KMS-11 (cell line): ENCODE results near the gene ALDH1L2.

ENCODE experiments used
- H2AFZ ChIP-seq: fragments of 200-600 bp; sonication (generic); 2 replicates; pipeline ENCODE4 v1.6.1; 2016; ENCODE audit warnings: antibody characterized with exemption, mixed run types, low read depth
- H3K27ac ChIP-seq: fragments of 200-600 bp; sonication (generic); 2 replicates; pipeline ENCODE4 v1.6.1; 2016; ENCODE audit warnings: mild to moderate bottlenecking, mixed run types
- H3K27me3 ChIP-seq: fragments of 200-600 bp; sonication (generic); 2 replicates; pipeline ENCODE4 v1.6.1; 2017; ENCODE audit warnings: mild to moderate bottlenecking, low read depth, mixed run types, moderate library complexity; ENCODE audit not compliant: insufficient read depth
- H3K36me3 ChIP-seq: fragments of 200-600 bp; sonication (generic); 2 replicates; pipeline ENCODE4 v1.6.1; 2017; ENCODE audit warnings: mild to moderate bottlenecking, mixed run types; ENCODE audit not compliant: insufficient read depth
- H3K4me1 ChIP-seq: fragments of 200-600 bp; sonication (generic); 2 replicates; pipeline ENCODE4 v1.6.1; 2016; ENCODE audit warnings: mild to moderate bottlenecking, low read depth, mixed run types; ENCODE audit not compliant: poor library complexity, severe bottlenecking
- H3K4me2 ChIP-seq: fragments of 200-600 bp; sonication (generic); 2 replicates; pipeline ENCODE4 v1.7.0; 2016; ENCODE audit warnings: mild to moderate bottlenecking, mixed run types
- H3K4me3 ChIP-seq: fragments of 200-600 bp; sonication (generic); IDR thresholded peaks from 2 replicates; pipeline ENCODE4 v1.6.1; 2017; ENCODE audit warnings: low read depth, low read length, mixed read lengths; ENCODE audit not compliant: insufficient read depth
- H3K79me2 ChIP-seq: fragments of 200-600 bp; sonication (generic); 2 replicates; pipeline ENCODE4 v1.6.1; 2016; ENCODE audit warnings: low read depth, mixed run types; ENCODE audit not compliant: insufficient read depth
- H3K9ac ChIP-seq: fragments of 200-600 bp; sonication (generic); 2 replicates; pipeline ENCODE4 v1.6.1; 2016; ENCODE audit warnings: mild to moderate bottlenecking, mixed run types
- H4K20me1 ChIP-seq: fragments of 200-600 bp; sonication (generic); 2 replicates; pipeline ENCODE4 v1.6.1; 2016; ENCODE audit warnings: mild to moderate bottlenecking, mixed run types; ENCODE audit not compliant: insufficient read depth
- TF ChIP-seq, protein P1 (sequence below): fragments of 200-600 bp; sonication (generic); conservative IDR thresholded peaks from 2 replicates; pipeline ENCODE4 v1.6.1; 2017; ENCODE audit warnings: low read depth, mild to moderate bottlenecking, antibody characterized with exemption, low read length, moderate library complexity, mixed read lengths

Gene ALDH1L2

DNA sequence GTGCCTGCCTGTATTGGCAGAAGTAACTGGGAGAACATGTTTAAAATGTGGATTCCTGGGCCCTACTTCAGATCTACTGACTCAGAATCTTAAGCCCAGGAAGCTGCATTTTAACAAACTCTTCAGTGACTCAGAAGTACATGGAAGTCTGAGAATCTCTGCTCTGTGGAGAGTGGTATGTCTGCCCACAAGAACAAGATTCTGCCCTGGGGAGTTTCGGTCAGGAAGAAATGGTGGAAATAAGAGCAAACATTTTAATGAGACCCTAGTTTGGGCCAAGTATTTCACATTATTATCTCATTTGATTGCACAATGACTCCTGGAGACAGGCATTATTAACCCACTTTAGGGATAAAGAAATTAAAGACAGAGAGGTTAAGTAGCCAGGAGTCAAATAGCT, 8.2 kb downstream of the ALDH1L2 start:
- Histone ChIP-seq H3K27me3 (no peaks in the 10 kb centered on the region), H3K79me2 (no peaks in the 10 kb centered on the region), H3K4me3 (no peak overlapping the region), H3K9ac (no peak overlapping the region), H3K4me2 (no peak overlapping the region), H3K4me1 (no peaks in the 10 kb centered on the region), H3K36me3 (no peaks in the 10 kb centered on the region), H4K20me1 (no peaks in the 10 kb centered on the region), H3K27ac (no peak overlapping the region), H2AFZ (no peak overlapping the region)
- TF ChIP-seq, protein P1, sequence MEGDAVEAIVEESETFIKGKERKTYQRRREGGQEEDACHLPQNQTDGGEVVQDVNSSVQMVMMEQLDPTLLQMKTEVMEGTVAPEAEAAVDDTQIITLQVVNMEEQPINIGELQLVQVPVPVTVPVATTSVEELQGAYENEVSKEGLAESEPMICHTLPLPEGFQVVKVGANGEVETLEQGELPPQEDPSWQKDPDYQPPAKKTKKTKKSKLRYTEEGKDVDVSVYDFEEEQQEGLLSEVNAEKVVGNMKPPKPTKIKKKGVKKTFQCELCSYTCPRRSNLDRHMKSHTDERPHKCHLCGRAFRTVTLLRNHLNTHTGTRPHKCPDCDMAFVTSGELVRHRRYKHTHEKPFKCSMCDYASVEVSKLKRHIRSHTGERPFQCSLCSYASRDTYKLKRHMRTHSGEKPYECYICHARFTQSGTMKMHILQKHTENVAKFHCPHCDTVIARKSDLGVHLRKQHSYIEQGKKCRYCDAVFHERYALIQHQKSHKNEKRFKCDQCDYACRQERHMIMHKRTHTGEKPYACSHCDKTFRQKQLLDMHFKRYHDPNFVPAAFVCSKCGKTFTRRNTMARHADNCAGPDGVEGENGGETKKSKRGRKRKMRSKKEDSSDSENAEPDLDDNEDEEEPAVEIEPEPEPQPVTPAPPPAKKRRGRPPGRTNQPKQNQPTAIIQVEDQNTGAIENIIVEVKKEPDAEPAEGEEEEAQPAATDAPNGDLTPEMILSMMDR, result no peak

GRCh38 chr12:105072888-105073488, 11.3 kb downstream of the ALDH1L2 start:
- no peak overlapping the region for H3K9ac ChIP-seq
- H3K27ac ChIP-seq, result no peak overlapping the region
- TF ChIP-seq, protein P1, result no peak
- no peaks in the 10 kb centered on the region for H3K4me1 ChIP-seq
- H2AFZ ChIP-seq, result no peak overlapping the region
- no peaks in the 10 kb centered on the region for H4K20me1 ChIP-seq
- no peak overlapping the region for H3K4me2 ChIP-seq
- H3K4me3 ChIP-seq, result no peak overlapping the region
- no peaks in the 10 kb centered on the region for H3K27me3 ChIP-seq
- no peaks in the 10 kb centered on the region for H3K79me2 ChIP-seq
- no peaks in the 10 kb centered on the region for H3K36me3 ChIP-seq

GRCh38 chr12:105071981-105072380, 12.3 kb downstream of the ALDH1L2 start:
- Histone ChIP-seq H3K4me1 (no peaks in the 10 kb centered on the region), H3K79me2 (no peaks in the 10 kb centered on the region), H3K4me3 (no peak overlapping the region), H3K36me3 (no peaks in the 10 kb centered on the region), H3K4me2 (no peak overlapping the region), H3K27me3 (no peaks in the 10 kb centered on the region), H2AFZ (no peak overlapping the region), H3K9ac (no peak overlapping the region), H3K27ac (no peak overlapping the region), H4K20me1 (no peaks in the 10 kb centered on the region)
- TF ChIP-seq, protein P1, result no peak

- Histone ChIP-seq H3K4me1 (no peaks in the 10 kb centered on the region), H3K79me2 (no peaks in the 10 kb centered on the region)
These were observed 14.1 kb downstream of the ALDH1L2 start for GRCh38 chr12:105069936-105070702.

More at GRCh38 chr12:105069936-105070702, 14.1 kb downstream of the ALDH1L2 start:
- H2AFZ ChIP-seq, result no peak overlapping the region
- H4K20me1 ChIP-seq, result no peaks in the 10 kb centered on the region
- no peaks in the 10 kb centered on the region for H3K27me3 ChIP-seq
- TF ChIP-seq, protein P1, result no peak
- H3K4me2 ChIP-seq, result no peak overlapping the region
- H3K9ac ChIP-seq, result no peak overlapping the region
- no peaks in the 10 kb centered on the region for H3K36me3 ChIP-seq
- no peak overlapping the region for H3K27ac ChIP-seq
- no peak overlapping the region for H3K4me3 ChIP-seq
